OCI-LY7 (cell line): ENCODE measurements around the gene C12orf75.

Experiments used
- EZH2phosphoT487 ChIP-seq: fragments of 200-600 bp; sonication (generic); IDR thresholded peaks from 2 replicates; pipeline ENCODE4 v1.6.1; 2018; ENCODE audit warnings: low read depth, borderline replicate concordance, mild to moderate bottlenecking, mixed run types, antibody characterized with exemption, low read length, moderate library complexity, mixed read lengths
- TF ChIP-seq, protein P1 (sequence below): fragments of 200-600 bp; sonication (generic); conservative IDR thresholded peaks from 2 replicates; pipeline ENCODE4 v1.5.1; 2014; ENCODE audit warnings: mild to moderate bottlenecking, antibody characterized with exemption, low read length, moderate library complexity, mixed read lengths

DNA sequence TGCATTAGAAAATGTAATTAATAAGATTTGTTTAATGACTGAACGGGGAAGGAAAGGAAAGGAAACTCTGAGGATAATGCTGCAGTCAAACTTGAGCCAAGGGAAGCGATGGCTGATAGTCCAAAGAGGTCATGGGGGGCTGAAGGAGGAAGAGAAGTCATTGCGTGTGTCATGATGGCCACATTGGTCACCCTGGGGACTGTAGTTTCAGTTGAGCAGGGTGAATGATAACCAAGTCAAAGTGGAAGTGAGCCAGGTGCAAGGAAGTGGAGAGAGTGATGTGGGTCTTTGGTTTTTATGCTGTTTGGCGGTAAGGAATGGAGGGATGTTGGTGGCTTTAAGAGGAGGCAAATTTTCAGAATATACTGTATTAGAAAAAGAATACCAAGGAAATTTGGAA is 21.6 kb downstream of the C12orf75 start:
- TF ChIP-seq, protein P1, sequence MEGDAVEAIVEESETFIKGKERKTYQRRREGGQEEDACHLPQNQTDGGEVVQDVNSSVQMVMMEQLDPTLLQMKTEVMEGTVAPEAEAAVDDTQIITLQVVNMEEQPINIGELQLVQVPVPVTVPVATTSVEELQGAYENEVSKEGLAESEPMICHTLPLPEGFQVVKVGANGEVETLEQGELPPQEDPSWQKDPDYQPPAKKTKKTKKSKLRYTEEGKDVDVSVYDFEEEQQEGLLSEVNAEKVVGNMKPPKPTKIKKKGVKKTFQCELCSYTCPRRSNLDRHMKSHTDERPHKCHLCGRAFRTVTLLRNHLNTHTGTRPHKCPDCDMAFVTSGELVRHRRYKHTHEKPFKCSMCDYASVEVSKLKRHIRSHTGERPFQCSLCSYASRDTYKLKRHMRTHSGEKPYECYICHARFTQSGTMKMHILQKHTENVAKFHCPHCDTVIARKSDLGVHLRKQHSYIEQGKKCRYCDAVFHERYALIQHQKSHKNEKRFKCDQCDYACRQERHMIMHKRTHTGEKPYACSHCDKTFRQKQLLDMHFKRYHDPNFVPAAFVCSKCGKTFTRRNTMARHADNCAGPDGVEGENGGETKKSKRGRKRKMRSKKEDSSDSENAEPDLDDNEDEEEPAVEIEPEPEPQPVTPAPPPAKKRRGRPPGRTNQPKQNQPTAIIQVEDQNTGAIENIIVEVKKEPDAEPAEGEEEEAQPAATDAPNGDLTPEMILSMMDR, result no peak
- no peak for TF ChIP-seq EZH2phosphoT487
